CD14-positive monocyte (primary cell): ENCODE measurements around the gene LIMCH1. TPM values are rescaled to one million over a fixed set of nuclear protein-coding genes. Genes with fewer than 3 reads are reported as not detected.
"Not testable (repeated sequence)": the region's sequence is repeated elsewhere in the genome, so short reads cannot be mapped to it uniquely, and the experiment has no call there.

Source experiments
- DNase-seq, 3 donors: peaks; one replicate each; pipeline ENCODE4 v3.0.0-alpha.2; 2011 to 2022
- H2AFZ ChIP-seq: 2 replicates; pipeline ENCODE4 v1.6.0; 2012; ENCODE audit warnings: mild to moderate bottlenecking, low read depth, low read length, inconsistent platforms; ENCODE audit not compliant: insufficient read depth, poor library complexity, severe bottlenecking
- H3K27ac ChIP-seq, 2 donors: 1 replicate in 1 of 2; 2 replicates in 1 of 2; pipeline ENCODE4 v1.5.1; 2012 to 2013; ENCODE audit warnings: low read length in 2 of 2, control low read depth in 1 of 2, inconsistent platforms in 1 of 2, low read depth in 1 of 2, mild to moderate bottlenecking in 1 of 2
- H3K27me3 ChIP-seq, 2 donors: one replicate each; pipeline versions ENCODE4 v1.6.0 to v1.6.1; 2011 to 2013; ENCODE audit warnings: low read length in 2 of 2; ENCODE audit not compliant: control insufficient read depth in 2 of 2, insufficient read depth in 2 of 2
- H3K36me3 ChIP-seq, 2 donors: replicated peaks in 1 of 2; 1 replicate in 1 of 2; 2 replicates in 1 of 2; pipeline versions ENCODE4 v1.5.1 to v1.6.1; 2012 to 2013; ENCODE audit warnings: low read length in 2 of 2, control low read depth in 1 of 2, inconsistent platforms in 1 of 2, mild to moderate bottlenecking in 1 of 2; ENCODE audit not compliant: insufficient read depth in 2 of 2, control insufficient read depth in 1 of 2
- H3K4me1 ChIP-seq, 2 donors: 1 replicate in 1 of 2; 2 replicates in 1 of 2; pipeline versions ENCODE4 v1.5.1 to v1.6.1; 2012 to 2013; ENCODE audit warnings: low read length in 2 of 2, control low read depth in 1 of 2, inconsistent platforms in 1 of 2, mild to moderate bottlenecking in 1 of 2, moderate library complexity in 1 of 2; ENCODE audit not compliant: insufficient read depth in 2 of 2, control insufficient read depth in 1 of 2
- H3K4me2 ChIP-seq: replicated peaks from 2 replicates; pipeline ENCODE3; 2012; ENCODE audit warnings: low read length, moderate library complexity, mild to moderate bottlenecking; ENCODE audit not compliant: poor library complexity, severe bottlenecking; ENCODE audit errors: extremely low read depth
- H3K4me3 ChIP-seq, 3 experiments: fragments of 200-600 bp in 1 of 3; sonication (generic) in 1 of 3; replicated peaks in 1 of 3; 1 replicate in 2 of 3; 2 replicates in 1 of 3; pipeline ENCODE4 v1.5.1; 2011 to 2013; ENCODE audit warnings: low read length in 3 of 3, mild to moderate bottlenecking in 3 of 3, control low read depth in 2 of 3, low read depth in 2 of 3, inconsistent platforms in 1 of 3, moderate library complexity in 1 of 3
- H3K79me2 ChIP-seq: 2 replicates; pipeline ENCODE4 v1.6.0; 2012; ENCODE audit warnings: mild to moderate bottlenecking, control low read depth, inconsistent platforms, low read length, moderate library complexity; ENCODE audit not compliant: insufficient read depth
- H3K9ac ChIP-seq: 2 replicates; pipeline ENCODE4 v1.6.0; 2017; ENCODE audit warnings: low read length, mild to moderate bottlenecking; ENCODE audit not compliant: insufficient read depth, poor library complexity, severe bottlenecking
- H3K9me3 ChIP-seq, 2 donors: replicated peaks in 1 of 2; 1 replicate in 1 of 2; 2 replicates in 1 of 2; pipeline versions ENCODE4 v1.5.1 to v1.6.1; 2012 to 2013; ENCODE audit warnings: low read length in 2 of 2, control low read depth in 1 of 2; ENCODE audit not compliant: control insufficient read depth in 1 of 2, insufficient read depth in 1 of 2
- H4K20me1 ChIP-seq: 2 replicates; pipeline ENCODE4 v1.6.0; 2012; ENCODE audit warnings: mild to moderate bottlenecking, low read length, control low read depth, moderate library complexity; ENCODE audit not compliant: insufficient read depth
- H3K27ac Mint-ChIP-seq, 7 donors: one replicate each; pipeline ENCODE4 v1.8.0; 2020; ENCODE audit warnings: mild to moderate bottlenecking in 7 of 7, mixed read lengths in 7 of 7, moderate library complexity in 6 of 7, inconsistent platforms in 2 of 7
- H3K27me3 Mint-ChIP-seq, 3 donors: one replicate each; pipeline ENCODE4 v1.8.0; 2021 to 2022; ENCODE audit warnings: low read depth in 3 of 3, mild to moderate bottlenecking in 3 of 3, mixed read lengths in 3 of 3, moderate library complexity in 3 of 3, inconsistent platforms in 1 of 3
- H3K36me3 Mint-ChIP-seq, 2 donors: one replicate each; pipeline ENCODE4 v1.8.0; 2020; ENCODE audit warnings: mixed read lengths in 2 of 2, inconsistent platforms in 1 of 2, mild to moderate bottlenecking in 1 of 2
- H3K4me1 Mint-ChIP-seq: one replicate; pipeline ENCODE4 v1.8.0; 2020; ENCODE audit warnings: mild to moderate bottlenecking, mixed read lengths
- H3K4me3 Mint-ChIP-seq, 2 donors: one replicate each; pipeline ENCODE4 v1.8.0; 2020; ENCODE audit warnings: mild to moderate bottlenecking in 2 of 2, mixed read lengths in 2 of 2, moderate library complexity in 1 of 2
- H3K9me3 Mint-ChIP-seq, 7 donors: one replicate each; pipeline ENCODE4 v1.8.0; 2020 to 2022; ENCODE audit warnings: mixed read lengths in 7 of 7, mild to moderate bottlenecking in 6 of 7, moderate library complexity in 6 of 7, inconsistent platforms in 2 of 7
- WGBS: methylation state at CpG from one replicate; pipeline ENCODE4 v1.1.5; 2013; ENCODE audit warnings: missing lambda C conversion rate; ENCODE audit not compliant: insufficient coverage; 5-methylcytosine and 5-hydroxymethylcytosine counted together
- intact Hi-C, 2 donors: fragments of 100-400 bp; cut with micrococcal nuclease; formaldehyde crosslinking; loops; one replicate each; pipeline versions ENCODE4 v1.15.0 to v1.15.1; 2023
- polyA plus RNA-seq, 3 donors: library from polyadenylated mRNA; depleted of rRNA in 1 of 3; unstranded in 2 of 3; stranded (reverse) in 1 of 3; fragments of 300-500 nt in 2 of 3; fragments of >200 nt in 1 of 3; fragmentation: Illumina TruSeq in 2 of 3; gene quantifications; 1 replicate in 2 of 3; 2 replicates in 1 of 3; pipeline ENCODE4 v1.2.3, GENCODE V29; 2012 to 2021
- TF ChIP-seq, protein P1 (sequence below): fragments of 200-600 bp; IDR thresholded peaks from one replicate; pipeline ENCODE4 v1.8.0; 2022; ENCODE audit warnings: antibody characterized with exemption, mild to moderate bottlenecking

The LIMCH1 gene
- polyA plus RNA-seq, 3 donors, result 0.25 to 0.64 (median 0.32) TPM

DNA sequence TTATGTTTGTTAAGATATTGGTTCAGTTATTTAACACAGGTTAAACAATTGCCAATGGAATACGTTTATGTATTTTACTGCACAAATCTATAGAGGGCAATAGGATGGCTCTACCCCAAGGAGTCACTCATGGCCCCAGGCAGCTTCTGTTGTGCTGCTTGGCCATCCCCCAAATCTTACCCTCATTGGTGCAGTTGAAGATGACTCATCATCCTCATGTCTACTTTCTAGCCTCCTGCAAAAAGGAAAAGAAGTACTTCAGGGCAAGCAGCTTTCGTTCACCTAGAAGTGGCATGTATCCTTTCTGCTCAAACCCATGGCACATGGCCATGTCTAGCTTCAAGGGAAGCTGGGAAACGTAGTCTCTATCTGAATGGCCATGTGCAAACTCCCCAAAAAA is 196.4 kb downstream of the LIMCH1 start:
- peaks cover 0 to 4% (median 2%) of the 10 kb centered on the region in 7 donors for H3K9me3 Mint-ChIP-seq
- Histone ChIP-seq H3K36me3 (no peaks in the 10 kb centered on the region), H3K79me2 (no peaks in the 10 kb centered on the region), H3K9ac (no peak overlapping the region), H3K4me3 (no peak overlapping the region), H3K27me3 (peaks cover 12 to 13% of the 10 kb centered on the region in 2 donors), H3K4me1 (no peaks in the 10 kb centered on the region), H4K20me1 (no peaks in the 10 kb centered on the region), H3K9me3 (no peaks in the 10 kb centered on the region), H3K4me2 (no peak overlapping the region), H2AFZ (no peak overlapping the region), H3K27ac (no peak overlapping the region)
- H3K36me3 Mint-ChIP-seq, result no peaks in the 10 kb centered on the region
- H3K4me1 Mint-ChIP-seq, result no peaks in the 10 kb centered on the region
- no CpG with 5 or more reads among the region's 3 CpGs for WGBS
- no peak for DNase-seq
- intact Hi-C loops, result no loop called here
- no peak overlapping the region for H3K4me3 Mint-ChIP-seq
- no peak overlapping the region for H3K27ac Mint-ChIP-seq
- TF ChIP-seq, protein P1, sequence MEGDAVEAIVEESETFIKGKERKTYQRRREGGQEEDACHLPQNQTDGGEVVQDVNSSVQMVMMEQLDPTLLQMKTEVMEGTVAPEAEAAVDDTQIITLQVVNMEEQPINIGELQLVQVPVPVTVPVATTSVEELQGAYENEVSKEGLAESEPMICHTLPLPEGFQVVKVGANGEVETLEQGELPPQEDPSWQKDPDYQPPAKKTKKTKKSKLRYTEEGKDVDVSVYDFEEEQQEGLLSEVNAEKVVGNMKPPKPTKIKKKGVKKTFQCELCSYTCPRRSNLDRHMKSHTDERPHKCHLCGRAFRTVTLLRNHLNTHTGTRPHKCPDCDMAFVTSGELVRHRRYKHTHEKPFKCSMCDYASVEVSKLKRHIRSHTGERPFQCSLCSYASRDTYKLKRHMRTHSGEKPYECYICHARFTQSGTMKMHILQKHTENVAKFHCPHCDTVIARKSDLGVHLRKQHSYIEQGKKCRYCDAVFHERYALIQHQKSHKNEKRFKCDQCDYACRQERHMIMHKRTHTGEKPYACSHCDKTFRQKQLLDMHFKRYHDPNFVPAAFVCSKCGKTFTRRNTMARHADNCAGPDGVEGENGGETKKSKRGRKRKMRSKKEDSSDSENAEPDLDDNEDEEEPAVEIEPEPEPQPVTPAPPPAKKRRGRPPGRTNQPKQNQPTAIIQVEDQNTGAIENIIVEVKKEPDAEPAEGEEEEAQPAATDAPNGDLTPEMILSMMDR, result no peak
- H3K27me3 Mint-ChIP-seq, result peaks cover 3 to 29% (median 12%) of the 10 kb centered on the region in 3 donors

DNA sequence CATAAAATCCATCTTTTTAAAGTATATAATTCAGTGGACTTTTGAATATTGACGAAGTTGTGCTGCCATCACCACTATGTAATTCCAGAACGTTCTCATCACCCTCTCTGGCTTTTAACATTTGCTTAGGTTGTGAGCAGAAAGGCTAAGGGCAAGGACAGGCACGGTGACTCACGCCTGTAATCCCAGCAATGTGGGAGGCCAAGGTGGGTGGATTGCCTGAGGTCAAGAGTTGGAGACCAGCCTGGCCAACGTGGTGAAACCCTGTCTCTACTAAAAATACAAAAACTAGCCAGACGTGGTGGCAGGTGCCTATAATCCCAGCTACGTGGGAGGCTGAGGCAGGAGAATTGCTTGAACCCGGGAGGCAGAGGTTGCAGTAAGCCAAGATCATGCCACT is 199.5 kb downstream of the LIMCH1 start:
- intact Hi-C loops, H2AFZ ChIP-seq, H3K4me1 Mint-ChIP-seq, H3K36me3 ChIP-seq, H3K79me2 ChIP-seq, H3K4me3 Mint-ChIP-seq, H3K27ac ChIP-seq, H3K27ac Mint-ChIP-seq, H4K20me1 ChIP-seq, H3K4me2 ChIP-seq, H3K4me3 ChIP-seq, H3K36me3 Mint-ChIP-seq, H3K4me1 ChIP-seq, DNase-seq, H3K9ac ChIP-seq, H3K9me3 Mint-ChIP-seq, H3K9me3 ChIP-seq: not testable (repeated sequence)
- peaks cover 25 to 26% of the 10 kb centered on the region in 2 donors for H3K27me3 ChIP-seq
- H3K27me3 Mint-ChIP-seq, result peaks cover 16 to 35% (median 23%) of the 10 kb centered on the region in 3 donors
- 93% methylated on average over 3 of the region's 8 CpGs for WGBS
